GM19025 (cell line): Measurements from ENCODE around the gene WDHD1.
"Not testable (repeated sequence)": the region's sequence is repeated elsewhere in the genome, so short reads cannot be mapped to it uniquely, and the experiment has no call there.

Experiments used
- ATAC-seq: cut with Tn5 transposase; IDR thresholded peaks from one replicate; pipeline ENCODE4 v1.9.1; 2021; ENCODE audit warnings: mild to moderate bottlenecking, low read depth, moderate library complexity; ENCODE audit not compliant: unreplicated experiment

Gene WDHD1

DNA sequence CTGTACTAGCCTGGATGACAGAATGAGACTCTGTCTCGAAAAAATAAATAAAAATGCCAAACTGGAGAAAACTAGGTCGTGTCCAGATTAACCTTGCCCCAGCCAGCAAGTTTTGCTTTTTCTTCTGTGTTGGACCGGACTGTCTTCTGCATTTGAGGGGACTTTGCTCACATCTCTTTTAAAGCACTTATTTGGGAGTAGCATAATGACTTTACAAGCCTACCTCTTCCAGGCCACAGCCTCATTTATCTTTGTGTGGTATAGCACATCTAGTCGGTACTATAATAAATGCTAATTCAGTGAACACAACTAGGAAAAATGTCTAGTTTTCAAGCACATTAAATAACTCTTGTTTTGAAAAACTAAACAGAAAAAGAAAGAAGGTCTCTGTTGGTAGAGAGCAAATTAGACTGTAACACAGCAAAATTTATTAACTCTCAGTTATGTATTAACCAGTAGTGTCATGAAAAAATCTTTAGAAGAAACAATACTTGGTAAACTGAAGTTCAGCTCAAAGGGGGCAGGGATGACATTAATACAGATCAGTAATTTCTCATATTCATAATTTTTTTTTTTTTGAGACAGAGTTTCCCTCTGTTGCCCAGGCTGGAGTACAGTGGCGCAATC, 52.0 kb downstream of the WDHD1 start:
- no peak for ATAC-seq

DNA sequence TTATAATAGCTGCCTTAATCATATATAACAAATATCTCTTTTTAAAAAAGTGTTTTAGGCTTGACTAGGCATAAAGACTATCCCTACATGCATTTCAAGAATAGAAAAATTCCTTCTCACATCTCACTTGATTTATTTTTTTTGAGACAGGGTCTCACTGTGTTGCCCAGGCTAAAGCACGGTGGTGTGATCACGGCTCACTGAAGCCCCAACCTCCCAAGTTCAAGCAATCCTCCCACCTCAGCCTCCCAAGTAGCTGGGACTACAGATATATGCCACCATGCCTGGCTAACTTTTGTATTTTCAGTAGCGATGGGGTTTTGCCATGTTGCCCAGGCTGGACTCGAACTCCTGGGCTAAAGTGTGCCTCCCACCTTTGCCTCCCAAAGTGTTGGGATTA, 59.4 kb downstream of the WDHD1 start:
- ATAC-seq, result no peak

DNA sequence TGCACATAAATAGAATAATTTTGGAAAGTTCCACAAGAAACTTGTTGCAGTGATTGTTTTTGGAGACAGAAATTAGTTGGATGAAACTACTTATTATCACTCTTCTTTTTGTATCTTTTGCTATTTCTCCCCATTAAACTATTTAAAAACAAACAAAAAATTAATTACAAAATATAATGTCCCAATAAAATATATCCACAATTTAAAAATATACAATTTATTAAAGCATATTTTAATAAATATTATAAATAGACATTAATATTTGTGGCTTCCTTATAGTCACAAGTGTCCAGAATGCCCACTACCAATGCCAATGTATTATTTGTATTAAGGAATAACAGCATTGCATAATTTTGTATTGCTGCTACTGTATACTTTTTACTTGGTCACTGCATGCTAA, 71.8 kb downstream of the WDHD1 start:
- ATAC-seq, result no peak

DNA sequence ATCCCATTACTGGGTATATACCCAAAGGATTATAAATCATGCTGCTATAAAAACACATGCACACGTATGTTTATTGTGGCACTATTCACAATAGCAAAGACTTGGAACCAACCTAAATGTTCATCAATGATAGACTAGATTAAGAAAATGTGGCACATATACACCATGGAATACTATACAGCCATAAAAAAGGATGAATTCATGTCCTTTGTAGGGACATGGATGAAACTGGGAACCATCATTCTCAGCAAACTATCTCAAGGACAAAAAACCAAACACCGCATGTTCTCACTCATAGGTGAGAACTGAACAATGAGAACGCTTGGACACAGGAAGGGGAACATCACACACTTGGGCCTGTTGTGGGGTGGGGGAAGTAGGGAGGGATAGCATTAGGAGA, 73.3 kb downstream of the WDHD1 start:
- not testable (repeated sequence) for ATAC-seq

DNA sequence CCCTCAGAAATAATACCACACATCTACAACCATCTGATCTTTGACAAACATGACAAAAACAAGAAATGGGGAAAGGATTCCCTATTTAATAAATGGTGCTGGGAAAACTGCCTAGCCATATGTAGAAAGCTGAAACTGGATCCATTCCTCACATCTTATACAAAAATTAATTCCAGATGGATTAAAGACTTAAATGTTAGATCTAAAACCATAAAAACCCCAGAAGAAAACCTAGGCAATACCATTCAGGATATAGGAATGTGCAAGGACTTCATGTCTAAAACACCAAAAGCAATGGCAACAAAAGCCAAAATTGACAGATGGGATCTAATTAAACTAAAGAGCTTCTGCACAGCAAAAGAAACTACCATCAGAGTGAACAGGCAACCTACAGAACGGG, 74.1 kb downstream of the WDHD1 start:
- not testable (repeated sequence) for ATAC-seq

DNA sequence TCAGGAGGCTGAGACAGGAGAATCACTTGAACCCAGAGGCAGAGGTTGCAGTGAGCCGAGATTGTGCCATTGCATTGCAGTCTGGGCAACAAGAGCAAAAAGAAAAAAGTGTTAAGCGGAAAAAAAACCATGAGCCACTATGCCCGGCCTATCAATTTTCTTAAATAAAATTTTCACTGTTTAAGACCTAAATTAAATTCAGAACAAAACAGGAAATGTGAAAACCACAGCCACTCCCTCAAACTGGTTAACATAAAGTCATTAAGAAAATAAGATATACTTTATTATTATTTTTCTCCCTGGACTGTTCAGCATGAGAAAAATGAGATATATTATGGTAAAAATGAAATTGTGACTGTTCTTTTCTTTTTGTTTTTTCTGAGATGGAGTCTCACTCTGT, 79.7 kb downstream of the WDHD1 start:
- no peak for ATAC-seq

DNA sequence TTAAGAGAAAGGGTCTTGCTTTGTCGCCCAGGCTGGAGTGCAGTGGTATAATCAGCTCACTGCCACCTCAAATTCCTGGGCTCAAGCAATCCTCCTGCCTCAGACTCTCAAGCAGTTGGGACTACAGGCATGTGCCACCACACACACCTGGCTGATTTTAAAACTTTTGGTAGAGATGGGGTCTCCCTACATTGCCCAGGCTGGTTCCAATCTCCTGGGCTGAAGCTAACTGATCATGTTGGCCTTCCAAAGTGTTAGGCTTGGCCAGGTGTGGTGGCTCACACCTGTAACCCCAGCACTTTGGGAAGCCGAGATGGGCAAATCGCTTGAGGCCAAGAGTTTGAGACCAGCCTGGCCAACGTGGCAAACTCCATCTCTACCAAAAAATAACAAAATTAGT, 80.4 kb downstream of the WDHD1 start:
- no peak for ATAC-seq

DNA sequence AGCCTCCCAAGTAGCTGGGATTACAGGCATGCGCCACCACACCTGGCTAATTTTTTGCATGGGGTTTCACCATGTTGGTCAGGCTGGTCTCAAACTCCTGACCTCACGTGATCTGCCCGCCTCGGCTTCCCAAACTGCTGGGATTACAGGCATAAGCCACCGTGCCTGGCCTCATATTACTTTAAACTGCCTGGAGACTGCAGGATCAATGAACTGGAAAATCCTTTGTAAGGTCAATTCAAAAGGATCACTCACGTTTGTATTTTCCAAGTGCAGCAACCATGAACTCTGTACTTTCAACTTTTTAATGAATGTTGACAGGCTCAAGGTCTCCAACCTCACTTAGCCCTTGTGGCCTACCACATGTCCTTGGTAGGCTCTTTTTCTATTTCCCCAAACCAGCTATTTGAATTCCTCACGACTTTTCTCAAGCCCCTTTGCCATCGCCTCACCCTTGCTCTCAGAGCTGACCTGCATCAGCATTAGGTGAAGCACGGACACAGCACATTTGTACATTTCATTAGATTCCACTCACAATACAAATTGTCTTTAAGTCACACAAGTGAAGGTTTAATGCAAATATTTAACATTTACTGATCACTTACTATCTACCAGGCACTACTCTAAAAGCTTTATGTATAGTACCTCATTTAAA, 82.0 kb downstream of the WDHD1 start:
- ATAC-seq, result no peak

DNA sequence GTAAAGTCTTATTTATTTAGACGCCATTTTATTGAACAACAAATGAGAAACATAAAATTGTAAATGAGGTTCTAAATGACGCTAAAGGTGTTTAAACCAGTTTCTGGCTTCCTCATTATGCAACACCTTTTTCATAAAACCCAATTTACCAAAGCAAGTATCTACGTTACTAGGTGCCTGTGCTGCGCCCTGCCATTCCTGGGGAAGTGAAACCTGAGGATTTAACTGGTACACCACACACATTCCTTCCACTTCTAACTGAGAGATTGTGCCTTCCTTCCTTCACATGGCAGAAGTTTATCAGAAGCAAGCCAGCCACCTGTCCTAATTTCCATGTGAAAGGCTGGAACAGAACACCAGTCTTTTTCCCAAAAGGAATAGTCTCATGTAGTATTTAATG, 84.0 kb downstream of the WDHD1 start:
- no peak for ATAC-seq

DNA sequence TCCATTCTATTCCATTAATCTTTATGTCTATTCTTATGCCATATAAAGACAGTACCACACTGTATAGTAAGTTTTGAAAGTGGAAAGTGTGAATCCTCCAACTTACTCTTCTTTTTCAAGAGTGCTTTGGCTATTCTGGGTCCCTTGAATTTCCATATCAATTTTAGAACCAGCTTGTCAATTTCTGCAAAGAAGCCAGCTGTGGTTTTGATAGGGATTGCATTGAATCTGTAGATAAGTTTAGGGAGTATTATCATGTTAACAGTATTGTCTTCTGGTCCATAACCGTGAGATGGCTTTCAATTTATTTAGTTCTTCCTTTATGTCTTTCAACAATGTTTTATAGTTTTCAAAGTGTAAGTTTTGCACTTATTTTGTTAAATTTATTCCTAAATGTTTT, 90.1 kb downstream of the WDHD1 start:
- no peak for ATAC-seq

DNA sequence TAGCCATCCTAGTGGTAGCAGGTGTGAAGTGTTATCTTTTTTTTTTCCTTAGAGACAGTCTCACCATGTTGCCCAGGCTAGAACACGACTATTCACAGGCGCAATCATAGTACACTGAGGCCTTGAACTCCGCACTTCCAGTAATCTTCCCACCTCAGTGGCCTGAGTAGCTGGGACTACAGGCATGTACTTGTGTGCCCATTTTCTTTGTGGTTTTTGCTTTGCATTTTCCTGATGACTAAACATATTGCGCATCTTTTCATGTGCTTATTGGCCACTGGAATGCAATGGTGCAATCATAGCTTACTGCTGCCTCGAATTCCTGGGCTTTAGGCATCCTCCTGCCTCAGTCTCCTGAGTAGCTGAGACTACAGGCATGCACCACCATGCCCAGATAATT, 90.9 kb downstream of the WDHD1 start:
- ATAC-seq, result no peak

DNA sequence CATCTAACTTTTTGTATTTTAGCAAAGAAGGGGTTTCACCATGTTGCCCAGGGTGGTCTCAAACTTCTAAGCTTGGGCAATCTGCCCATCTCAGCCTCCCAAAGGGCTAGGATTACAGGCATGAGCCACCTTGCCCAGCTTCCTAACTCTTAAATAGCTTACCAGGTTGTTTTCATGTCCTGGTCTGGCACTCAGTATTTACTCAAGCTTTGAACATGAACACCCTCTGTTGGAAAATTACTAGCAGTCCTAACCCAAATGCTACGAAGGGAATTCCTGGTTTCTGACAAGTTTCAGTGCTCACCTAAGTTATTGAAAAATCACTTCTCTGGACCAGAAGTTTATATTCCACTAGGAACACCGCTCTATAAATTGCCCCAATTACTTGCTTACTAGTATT, 91.8 kb downstream of the WDHD1 start:
- no peak for ATAC-seq

DNA sequence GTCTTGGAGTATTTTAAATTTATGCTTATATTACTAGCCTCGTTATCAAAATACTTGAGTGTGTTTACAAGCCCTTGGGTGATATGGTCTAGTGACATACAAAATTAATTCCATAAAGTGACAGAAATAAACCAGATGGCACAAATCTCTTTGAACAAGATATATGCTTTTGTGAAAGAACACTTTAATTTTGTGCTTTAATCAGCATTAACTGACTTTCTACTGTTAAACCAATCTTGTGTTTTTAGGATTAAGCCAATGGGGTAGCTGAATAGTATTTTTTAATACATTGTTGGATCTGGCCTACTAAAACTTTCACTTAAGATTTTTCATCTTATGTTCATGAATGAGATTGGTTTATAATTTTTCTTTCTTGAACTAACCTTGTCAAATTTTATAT, 93.9 kb downstream of the WDHD1 start:
- ATAC-seq, result no peak

DNA sequence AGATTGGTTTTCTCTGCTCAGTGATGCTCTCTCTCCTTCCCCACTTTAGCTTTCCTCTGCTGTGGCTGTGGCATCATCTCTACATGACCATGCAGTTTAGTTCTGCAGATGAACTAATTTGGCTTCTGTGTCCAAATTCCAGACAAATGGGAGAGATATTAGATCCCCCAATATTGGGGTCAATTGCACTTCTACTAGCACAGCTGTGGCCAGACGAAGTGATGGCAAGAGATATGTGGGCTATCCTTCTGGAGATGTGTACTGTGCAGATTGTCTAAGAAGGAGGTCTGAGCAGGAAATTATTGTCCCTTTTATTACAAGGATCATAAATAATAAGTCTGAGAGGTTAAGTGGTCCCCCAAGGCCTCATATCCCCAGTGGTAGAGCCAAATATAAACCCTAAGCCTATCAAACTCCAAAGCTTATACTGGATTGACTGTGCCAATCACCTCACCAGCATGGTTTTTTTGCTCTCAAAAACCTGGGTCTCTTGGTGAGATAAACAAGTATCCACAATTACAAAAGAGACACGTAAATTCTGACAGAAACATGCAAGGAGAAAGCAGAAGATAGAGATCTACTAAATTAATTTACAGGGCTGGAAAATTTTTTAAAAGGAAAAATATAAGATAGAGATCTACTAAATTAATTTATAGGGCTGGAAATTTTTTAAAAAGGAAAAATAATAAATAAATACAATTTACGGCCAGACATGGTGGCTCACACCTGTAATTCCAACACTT, 95.1 kb downstream of the WDHD1 start:
- ATAC-seq, result no peak

DNA sequence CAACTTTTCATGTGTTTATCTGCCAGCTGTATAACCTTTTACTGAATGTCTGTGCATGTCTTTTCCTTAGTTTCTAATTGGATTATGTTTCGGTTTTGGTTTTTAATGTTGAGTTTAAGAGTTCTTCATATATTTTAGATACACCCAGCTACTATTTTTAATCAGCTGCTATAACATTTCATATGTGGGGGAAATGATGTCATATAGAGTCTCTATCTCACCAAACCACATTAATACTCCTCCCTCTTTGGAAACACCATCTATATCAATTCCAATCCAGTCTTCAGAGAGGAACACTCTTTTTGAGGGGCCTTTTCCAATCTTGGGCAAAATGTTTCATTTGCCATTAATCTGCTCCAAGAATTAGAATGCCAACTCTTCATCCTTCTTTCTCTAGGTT, 95.8 kb downstream of the WDHD1 start:
- no peak for ATAC-seq

DNA sequence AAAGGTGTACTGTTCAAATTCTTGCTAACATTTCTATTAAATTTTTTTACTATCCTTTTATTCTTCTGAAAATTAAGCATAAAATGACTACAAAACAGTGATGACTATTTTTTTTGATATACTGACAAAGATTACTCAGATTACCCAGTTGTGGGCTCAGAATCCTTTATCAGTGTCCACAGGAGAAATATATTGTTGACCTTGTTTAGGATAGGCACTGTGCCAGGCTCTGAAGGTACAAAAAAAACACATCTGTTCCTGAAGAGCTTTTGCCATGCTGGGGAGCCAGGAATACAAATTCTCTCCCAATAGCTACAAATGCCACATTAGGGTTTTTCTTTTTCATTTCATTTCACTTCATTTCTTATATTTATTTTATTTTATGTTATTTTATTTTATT, 97.3 kb downstream of the WDHD1 start:
- no peak for ATAC-seq

DNA sequence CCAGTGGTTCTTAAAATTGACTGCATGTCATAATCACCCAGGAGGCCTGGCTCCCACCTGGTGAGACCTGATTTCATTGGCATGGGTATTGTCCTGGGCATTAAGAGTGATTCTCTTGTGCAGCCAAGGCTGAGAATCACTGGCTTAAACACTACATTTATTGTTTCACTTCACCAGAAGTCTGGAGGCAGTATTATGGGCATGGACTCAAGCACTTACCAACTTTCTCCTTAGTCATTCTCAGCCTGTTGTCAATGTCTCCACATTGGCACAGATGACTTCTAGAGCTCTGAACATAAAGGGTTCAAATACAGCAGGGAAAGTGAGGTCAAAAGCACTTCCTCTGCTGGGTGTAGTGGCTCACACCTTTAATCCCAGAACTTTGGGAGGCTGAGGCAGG, 98.7 kb downstream of the WDHD1 start:
- ATAC-seq, result no peak

DNA sequence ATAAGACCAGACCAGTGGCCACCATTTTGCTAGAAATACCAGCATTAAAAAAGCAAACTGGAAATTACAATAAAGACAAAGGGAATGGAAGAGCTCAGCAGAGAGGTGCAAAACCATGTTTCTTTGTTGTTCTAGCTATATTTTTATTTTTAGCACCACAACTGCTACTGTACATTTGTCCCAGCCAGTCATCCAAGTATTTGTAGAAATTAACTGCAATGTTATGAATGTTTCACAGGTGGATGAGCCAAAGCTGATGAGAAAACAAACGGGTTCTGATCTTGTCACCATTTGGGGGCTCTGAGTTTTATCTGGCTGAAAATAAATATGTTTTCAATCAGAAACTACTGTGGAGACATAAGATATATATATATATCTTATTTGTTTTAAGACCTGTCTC, 99.3 kb downstream of the WDHD1 start:
- ATAC-seq, result no peak

DNA sequence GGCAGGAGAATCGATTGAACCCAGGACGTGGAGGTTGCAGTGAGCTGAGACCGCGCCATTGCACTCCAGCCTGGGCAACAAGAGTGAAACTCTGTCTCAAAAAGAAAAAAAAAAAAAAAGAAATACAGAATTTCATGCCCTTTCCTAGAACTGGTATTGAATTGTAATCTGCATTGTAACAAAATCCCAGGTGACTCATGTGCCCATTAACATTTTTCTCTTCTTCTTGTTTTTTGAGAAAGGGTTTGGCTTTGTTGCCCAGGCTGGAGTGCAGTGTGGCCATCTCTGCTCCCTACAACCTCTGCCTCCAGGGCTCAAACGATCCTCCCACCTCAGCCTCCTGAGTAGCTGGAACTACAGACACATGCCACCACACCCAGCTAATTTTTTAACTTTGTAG, 100.3 kb downstream of the WDHD1 start:
- ATAC-seq, result not testable (repeated sequence)

DNA sequence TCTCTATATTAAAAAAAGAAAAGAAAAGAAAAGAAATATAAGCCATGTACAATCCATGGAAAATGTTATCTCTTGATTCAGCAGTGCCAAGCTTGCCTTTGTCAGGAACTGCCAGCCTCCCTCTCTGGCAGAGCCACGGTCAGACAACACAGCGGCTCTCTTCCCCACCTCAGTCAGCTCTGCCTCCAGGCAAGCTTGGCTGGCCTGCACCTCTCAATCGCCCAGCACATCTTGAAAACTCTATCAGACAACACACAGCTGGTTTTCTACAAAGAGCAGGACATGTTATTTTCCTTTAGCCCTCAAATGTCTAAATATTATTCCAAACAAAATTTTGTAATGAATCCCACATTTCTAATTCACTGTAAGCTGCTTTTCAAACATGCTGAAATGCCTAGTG, 104.3 kb downstream of the WDHD1 start:
- ATAC-seq, result no peak

DNA sequence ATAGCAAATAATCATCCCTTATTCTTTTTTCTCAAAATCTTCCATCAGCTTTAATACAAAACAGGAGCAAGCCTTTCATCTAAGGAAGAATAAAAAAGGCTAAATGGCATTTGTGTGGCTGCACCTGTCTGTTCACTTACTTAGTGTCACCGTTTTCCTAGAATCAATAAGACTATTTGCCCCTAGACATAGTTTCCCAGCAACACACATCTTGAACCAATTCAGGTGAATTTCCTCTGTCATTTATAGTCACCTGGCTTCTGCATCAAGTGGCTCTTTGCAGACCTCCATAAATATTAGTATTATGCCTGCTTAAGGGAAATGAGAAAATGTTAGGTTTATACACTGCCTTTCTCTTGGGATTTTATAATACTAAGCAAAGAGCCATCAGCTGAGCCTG, 106.8 kb downstream of the WDHD1 start:
- no peak for ATAC-seq

DNA sequence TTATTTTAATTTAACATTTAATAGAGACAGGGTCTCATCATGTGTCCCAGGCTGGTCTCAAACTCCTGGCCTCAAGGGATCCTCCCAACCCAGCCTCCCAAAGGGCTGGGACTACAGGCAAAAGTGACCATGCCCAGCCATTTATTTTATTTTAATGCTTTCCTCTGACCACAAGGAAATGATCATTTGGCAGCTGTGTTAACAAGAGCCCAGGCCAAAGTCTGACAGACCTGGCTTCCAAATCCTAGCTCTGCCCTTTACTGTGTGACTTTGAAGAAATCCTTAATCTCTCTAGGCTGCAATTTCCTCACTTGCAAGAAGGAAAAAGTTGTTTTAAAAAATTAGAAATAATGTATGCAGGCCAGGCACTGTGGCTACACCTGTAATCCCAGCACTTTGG, 107.6 kb downstream of the WDHD1 start:
- no peak for ATAC-seq
